ENCODE data around the gene CDR2L. TPM values are rescaled to one million over a fixed set of nuclear protein-coding genes. Genes with fewer than 3 reads are reported as not detected.
"Not testable (repeated sequence)": the region's sequence is repeated elsewhere in the genome, so short reads cannot be mapped to it uniquely, and the experiment has no call there.

CDR2L gene
- total RNA-seq, 1 donor from 2014 or later: 17.2 TPM

DNA sequence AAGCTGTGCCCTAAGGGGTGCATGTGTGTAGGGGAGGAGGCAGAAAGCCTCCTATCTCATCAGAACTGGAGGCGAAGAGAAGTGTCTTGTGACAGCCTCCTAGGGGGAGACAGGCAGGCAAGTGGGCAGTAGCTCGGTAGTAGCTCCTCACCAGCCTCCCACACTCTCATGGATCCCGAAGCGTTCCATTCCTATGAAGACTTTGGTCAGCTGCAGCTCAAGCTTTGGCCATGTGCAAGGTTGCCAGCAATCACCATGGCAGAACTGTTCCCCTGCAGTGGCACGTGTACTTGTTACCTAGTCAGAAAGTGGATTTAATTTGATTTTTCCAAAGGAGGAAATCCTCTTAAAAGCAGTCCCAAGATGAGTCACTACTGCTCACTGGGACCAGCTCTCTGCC lies 31.7 kb downstream of the CDR2L start:
- H3K36me3 Mint-ChIP-seq (ENCODE audit: insufficient read depth): peaks cover 25% of the 10 kb centered on the region
- H3K27ac Mint-ChIP-seq: no peak overlapping the region
- no peak overlapping the region for H3K4me3 Mint-ChIP-seq (ENCODE audit: low read depth)
- no peaks in the 10 kb centered on the region for H3K9me3 Mint-ChIP-seq (ENCODE audit: low read depth)
- H3K4me1 Mint-ChIP-seq (ENCODE audit: low read depth): no peaks in the 10 kb centered on the region
- TF ChIP-seq, protein P1, sequence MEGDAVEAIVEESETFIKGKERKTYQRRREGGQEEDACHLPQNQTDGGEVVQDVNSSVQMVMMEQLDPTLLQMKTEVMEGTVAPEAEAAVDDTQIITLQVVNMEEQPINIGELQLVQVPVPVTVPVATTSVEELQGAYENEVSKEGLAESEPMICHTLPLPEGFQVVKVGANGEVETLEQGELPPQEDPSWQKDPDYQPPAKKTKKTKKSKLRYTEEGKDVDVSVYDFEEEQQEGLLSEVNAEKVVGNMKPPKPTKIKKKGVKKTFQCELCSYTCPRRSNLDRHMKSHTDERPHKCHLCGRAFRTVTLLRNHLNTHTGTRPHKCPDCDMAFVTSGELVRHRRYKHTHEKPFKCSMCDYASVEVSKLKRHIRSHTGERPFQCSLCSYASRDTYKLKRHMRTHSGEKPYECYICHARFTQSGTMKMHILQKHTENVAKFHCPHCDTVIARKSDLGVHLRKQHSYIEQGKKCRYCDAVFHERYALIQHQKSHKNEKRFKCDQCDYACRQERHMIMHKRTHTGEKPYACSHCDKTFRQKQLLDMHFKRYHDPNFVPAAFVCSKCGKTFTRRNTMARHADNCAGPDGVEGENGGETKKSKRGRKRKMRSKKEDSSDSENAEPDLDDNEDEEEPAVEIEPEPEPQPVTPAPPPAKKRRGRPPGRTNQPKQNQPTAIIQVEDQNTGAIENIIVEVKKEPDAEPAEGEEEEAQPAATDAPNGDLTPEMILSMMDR (IDR thresholded peaks at IDR 0.05; ENCODE audit: unreplicated experiment): no peak
- no peak for DNase-seq (ENCODE audit: low spot score, unreplicated experiment)
- no peaks in the 10 kb centered on the region for H3K27me3 Mint-ChIP-seq

DNA sequence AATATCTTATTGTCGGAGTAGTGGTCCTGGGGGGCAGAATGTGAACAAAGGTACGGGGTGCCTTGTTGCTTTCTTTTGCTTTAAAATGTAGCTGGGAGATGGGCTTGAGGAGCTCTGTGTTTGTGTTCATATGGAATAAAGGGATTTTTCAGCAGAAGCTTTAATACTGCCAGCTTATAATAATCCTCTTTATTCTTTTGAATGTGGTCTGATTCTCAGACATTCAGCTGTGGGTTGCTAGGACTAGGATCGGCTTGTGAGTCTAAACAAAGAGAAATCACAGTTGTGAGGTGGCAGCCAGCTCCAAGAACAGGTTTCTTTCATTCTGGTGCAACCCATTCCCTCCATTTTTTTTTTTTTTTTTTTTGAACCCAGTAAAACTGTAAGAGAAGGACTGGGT lies 32.3 kb downstream of the CDR2L start:
- Mint-ChIP-seq H3K9me3 (ENCODE audit: low read depth) (no peaks in the 10 kb centered on the region), H3K4me3 (ENCODE audit: low read depth) (no peak overlapping the region), H3K27ac (no peak overlapping the region), H3K4me1 (ENCODE audit: low read depth) (no peaks in the 10 kb centered on the region), H3K27me3 (no peaks in the 10 kb centered on the region), H3K36me3 (ENCODE audit: insufficient read depth) (peaks cover 27% of the 10 kb centered on the region)
- TF ChIP-seq, protein P1 (IDR thresholded peaks at IDR 0.05; ENCODE audit: unreplicated experiment): no peak
- DNase-seq (ENCODE audit: low spot score, unreplicated experiment): no peak

DNA sequence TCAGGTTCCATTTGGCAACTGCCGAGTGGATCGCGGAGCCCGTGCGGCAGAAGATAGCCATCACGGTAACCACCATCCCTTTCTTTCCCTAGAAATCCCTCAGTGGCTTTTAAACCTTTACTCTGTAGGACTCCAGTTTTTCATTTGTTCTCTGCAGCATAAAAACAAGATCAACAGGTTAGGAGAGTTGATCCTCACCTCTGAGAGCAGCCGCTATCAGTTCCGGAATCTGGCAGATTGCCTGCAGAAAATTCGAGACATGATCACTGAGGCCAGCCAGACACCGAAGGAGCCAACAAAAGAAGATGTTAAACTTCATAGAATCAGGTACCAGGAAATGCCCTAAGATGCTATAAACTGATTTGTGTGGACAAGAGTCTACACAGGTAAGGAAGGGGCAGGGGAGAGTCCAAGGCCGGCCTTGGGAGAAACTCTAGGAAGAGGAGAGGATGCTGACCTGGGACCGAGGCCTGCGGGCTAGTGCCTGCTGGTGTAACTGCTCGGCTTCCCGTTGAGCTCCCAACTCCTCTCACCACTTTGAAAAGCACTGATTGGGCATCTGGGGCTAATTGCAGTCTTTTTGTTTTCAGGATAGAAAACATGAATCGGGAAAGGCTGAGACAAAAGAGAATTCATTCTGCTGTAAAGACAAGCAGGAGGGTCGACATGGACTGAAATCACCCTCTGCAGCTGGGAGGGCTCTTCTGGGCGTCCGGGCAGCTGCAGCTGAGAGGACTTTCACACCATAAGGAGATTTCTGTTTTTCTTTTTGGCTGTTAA lies 33.1 kb downstream of the CDR2L start:
- peaks cover 3% of the 10 kb centered on the region for H3K9me3 Mint-ChIP-seq (ENCODE audit: low read depth)
- TF ChIP-seq, protein P1 (IDR thresholded peaks at IDR 0.05; ENCODE audit: unreplicated experiment): no peak
- H3K4me3 Mint-ChIP-seq (ENCODE audit: low read depth): no peak overlapping the region
- H3K27ac Mint-ChIP-seq: no peak overlapping the region
- H3K36me3 Mint-ChIP-seq (ENCODE audit: insufficient read depth): peaks cover 29% of the 10 kb centered on the region
- no peaks in the 10 kb centered on the region for H3K4me1 Mint-ChIP-seq (ENCODE audit: low read depth)
- DNase-seq (ENCODE audit: low spot score, unreplicated experiment): no peak
- no peaks in the 10 kb centered on the region for H3K27me3 Mint-ChIP-seq

DNA sequence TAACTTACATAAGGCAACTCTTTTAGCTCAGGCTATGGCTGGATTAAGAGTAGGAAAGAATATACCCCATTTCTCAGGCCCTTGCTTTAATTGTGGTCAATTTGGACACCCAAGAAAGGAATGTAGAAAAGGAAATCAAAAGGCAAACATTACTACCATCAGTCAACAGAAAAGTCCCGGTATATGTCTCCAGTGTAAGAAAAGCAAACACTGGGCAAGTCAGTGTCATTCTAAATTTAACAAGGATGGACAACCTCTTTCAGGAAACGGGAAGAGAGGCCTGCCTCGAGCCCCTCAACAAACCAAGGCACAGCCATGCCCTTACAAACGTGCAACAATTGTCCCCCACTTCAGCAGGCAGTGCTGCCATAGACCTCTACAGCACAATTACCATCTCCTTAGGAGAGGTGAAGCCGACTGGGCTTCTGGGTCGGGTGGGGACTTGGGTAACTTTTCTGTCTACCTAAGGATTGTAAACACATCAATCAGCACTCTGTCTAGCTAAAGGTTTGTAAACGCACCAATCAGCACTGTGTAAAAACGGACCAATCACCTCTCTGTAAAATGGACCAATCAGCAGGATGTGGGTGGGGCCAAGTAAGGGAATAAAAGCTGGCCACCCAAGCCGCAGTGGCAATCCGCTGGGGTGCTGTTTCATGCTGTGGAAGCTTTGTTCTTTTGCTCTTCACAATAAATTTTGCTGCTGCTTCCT lies 37.4 kb downstream of the CDR2L start:
- no peak for DNase-seq (ENCODE audit: low spot score, unreplicated experiment)
- Mint-ChIP-seq H3K4me1 (ENCODE audit: low read depth) (no peaks in the 10 kb centered on the region), H3K36me3 (ENCODE audit: insufficient read depth) (peaks cover 25% of the 10 kb centered on the region), H3K9me3 (ENCODE audit: low read depth) (peaks cover 18% of the 10 kb centered on the region), H3K27me3 (no peaks in the 10 kb centered on the region), H3K27ac (no peak overlapping the region), H3K4me3 (ENCODE audit: low read depth) (no peak overlapping the region)
- TF ChIP-seq, protein P1 (IDR thresholded peaks at IDR 0.05; ENCODE audit: unreplicated experiment): no peak

DNA sequence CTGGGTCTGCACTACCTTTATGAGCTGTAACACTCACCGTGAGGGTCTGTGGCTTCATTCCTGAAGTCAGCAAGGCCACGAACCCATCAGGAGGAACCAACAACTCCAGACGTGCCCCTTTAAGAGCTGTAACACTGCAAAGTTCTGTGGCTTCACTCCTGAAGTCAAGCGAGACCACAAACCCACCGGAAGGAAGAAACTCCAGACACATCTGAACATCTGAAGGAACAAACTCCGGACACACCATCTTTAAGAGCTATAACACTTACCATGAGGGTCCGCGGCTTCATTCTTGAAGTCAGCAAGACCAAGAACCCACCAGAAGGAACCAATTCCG lies 37.9 kb downstream of the CDR2L start:
- peaks cover 21% of the 10 kb centered on the region for H3K9me3 Mint-ChIP-seq (ENCODE audit: low read depth)
- not testable (repeated sequence) for H3K27me3 Mint-ChIP-seq

DNA sequence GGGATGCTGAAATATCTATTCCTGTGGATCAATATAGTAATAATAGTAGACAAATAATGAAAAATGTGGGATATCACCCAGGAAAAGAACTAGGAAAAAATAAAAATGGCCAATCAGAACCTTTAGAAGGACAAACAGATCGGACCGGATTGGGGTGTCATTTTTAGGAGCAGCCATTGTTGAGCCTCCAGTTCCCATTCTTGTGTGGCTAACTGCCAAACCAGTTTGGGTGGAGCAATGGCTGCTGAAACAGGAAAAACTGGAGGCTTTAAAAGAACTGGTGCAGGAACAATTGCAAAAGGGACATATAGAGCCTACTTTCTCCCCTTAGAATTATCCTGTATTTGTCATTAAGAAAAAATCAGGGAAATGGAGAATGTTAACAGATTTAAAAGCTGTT lies 39.2 kb downstream of the CDR2L start:
- not testable (repeated sequence) for H3K4me3 Mint-ChIP-seq (ENCODE audit: low read depth); H3K27me3 Mint-ChIP-seq; H3K4me1 Mint-ChIP-seq (ENCODE audit: low read depth); DNase-seq (ENCODE audit: low spot score, unreplicated experiment); H3K27ac Mint-ChIP-seq
- Mint-ChIP-seq H3K9me3 (ENCODE audit: low read depth) (peaks cover 23% of the 10 kb centered on the region), H3K36me3 (ENCODE audit: insufficient read depth) (peaks cover 19% of the 10 kb centered on the region)

More for the DNA sequence above, 37.9 kb downstream of the CDR2L start:
- not testable (repeated sequence) for H3K4me3 Mint-ChIP-seq (ENCODE audit: low read depth); DNase-seq (ENCODE audit: low spot score, unreplicated experiment); H3K27ac Mint-ChIP-seq; H3K4me1 Mint-ChIP-seq (ENCODE audit: low read depth)
- H3K36me3 Mint-ChIP-seq (ENCODE audit: insufficient read depth): peaks cover 26% of the 10 kb centered on the region
